HG03378 (cell line): Measurements from ENCODE around the gene HOXA11.

ENCODE experiments used
- ATAC-seq: cut with Tn5 transposase; IDR thresholded peaks from one replicate; pipeline ENCODE4 v1.9.1; 2021; ENCODE audit warnings: mild to moderate bottlenecking, moderate library complexity; ENCODE audit not compliant: unreplicated experiment

HOXA11 gene

GRCh38 chr7:27194002-27194352 lies 8.9 kb upstream of the HOXA11 start:
- no peak for ATAC-seq

- no peak for ATAC-seq
Observed at GRCh38 chr7:27193335-27194001, 8.4 kb upstream of the HOXA11 start.

- ATAC-seq: no peak
Observed at GRCh38 chr7:27192546-27193334, 7.7 kb upstream of the HOXA11 start.

- no peak for ATAC-seq
Observed at GRCh38 chr7:27191833-27192545, 7.0 kb upstream of the HOXA11 start.

- no peak for ATAC-seq
Observed at GRCh38 chr7:27191161-27191731, 6.2 kb upstream of the HOXA11 start.

GRCh38 chr7:27189997-27190748 lies 5.1 kb upstream of the HOXA11 start:
- ATAC-seq: no peak

GRCh38 chr7:27189295-27189996 lies 4.4 kb upstream of the HOXA11 start:
- ATAC-seq: no peak

- ATAC-seq: no peak
Observed at GRCh38 chr7:27188386-27189294, 3.6 kb upstream of the HOXA11 start.

GRCh38 chr7:27187475-27188385 lies 2.7 kb upstream of the HOXA11 start:
- ATAC-seq: no peak

- ATAC-seq: no peak
Observed at GRCh38 chr7:27186668-27187474, 1.8 kb upstream of the HOXA11 start.

GRCh38 chr7:27185854-27186667 lies 1.0 kb upstream of the HOXA11 start:
- ATAC-seq: no peak

- no peak for ATAC-seq
Observed at GRCh38 chr7:27184337-27185012, 557 bp downstream of the HOXA11 start.

GRCh38 chr7:27183682-27184336 lies 1.2 kb downstream of the HOXA11 start:
- ATAC-seq: no peak

GRCh38 chr7:27182861-27183681 lies 2.0 kb downstream of the HOXA11 start:
- ATAC-seq: no peak
